K562 (cell line): ENCODE results near the gene DYNC2H1. TPM values are rescaled to one million over a fixed set of nuclear protein-coding genes. Genes with fewer than 3 reads are reported as not detected.

Experiments
- ATAC-seq: fragments of 200-7000 bp; cut with Tn5 transposase; 3 replicates; pipeline ENCODE4 v1.9.1; 2020; ENCODE audit warnings: moderate library complexity
- BruUV-seq: library from RNA; stranded (reverse); fragments of 400-500 nt; replicated peaks from 2 replicates; lab custom pipeline; 2021; lab: Mats Ljungman, UMichigan
- CTCF ChIA-PET: fragments of 300-600 bp; formaldehyde crosslinking; extraction: SDS; loops from one replicate; lab custom pipeline; 2021; ENCODE audit warnings: low intra/inter-chr PET ratio; lab: Yijun Ruan, JAX
- POLR2A ChIA-PET: fragments of 300-600, 350-650 bp; sonication (Branson Sonifier 250); formaldehyde crosslinking; extraction: SDS; loops from one replicate; lab custom pipeline; 2021; ENCODE audit warnings: antibody characterized with exemption, inconsistent platforms; lab: Yijun Ruan, JAX
- DNase-seq, 4 experiments: peaks; one replicate each; pipeline versions ENCODE4 v3.0.0 to v3.0.0-alpha.2; 2011 to 2018; ENCODE audit warnings: low spot score in 3 of 4, mixed read lengths in 3 of 4; ENCODE audit errors: extremely low read depth in 1 of 4
- FAIRE-seq: peaks from 2 replicates; lab custom pipeline; 2011; peaks lifted over from hg19 to GRCh38; lab: Jason Lieb, UNC
- H2AFZ ChIP-seq: 2 replicates; pipeline ENCODE4 v1.6.0; 2011; ENCODE audit warnings: low read depth, low read length, control low read depth, inconsistent platforms
- H3K27ac ChIP-seq: fragments of 200-600 bp; 3 replicates; pipeline ENCODE4 v1.8.0; 2011; ENCODE audit warnings: low read depth, mild to moderate bottlenecking, control low read depth, inconsistent platforms, low read length, moderate library complexity, mixed read lengths; ENCODE audit errors: extremely low read depth
- H3K27me3 ChIP-seq, 2 experiments: fragments of 300-600 bp in 1 of 2; 2 replicates in 1 of 2; 3 replicates in 1 of 2; pipeline versions ENCODE4 v1.6.0 to v1.8.0; 2011; ENCODE audit warnings: inconsistent platforms in 2 of 2, low read length in 2 of 2, mild to moderate bottlenecking in 1 of 2, mixed read lengths in 1 of 2, moderate library complexity in 1 of 2; ENCODE audit not compliant: control insufficient read depth in 2 of 2, insufficient read depth in 2 of 2
- H3K36me3 ChIP-seq: fragments of 300-600 bp; 3 replicates; pipeline ENCODE4 v1.8.0; 2011; ENCODE audit warnings: mild to moderate bottlenecking, low read length, inconsistent platforms; ENCODE audit not compliant: control insufficient read depth, insufficient read depth
- H3K4me1 ChIP-seq, 2 experiments: fragments of 200-600 bp in 1 of 2; replicated peaks in 1 of 2; 2 replicates in 1 of 2; 3 replicates in 1 of 2; pipeline versions ENCODE4 v1.5.1 to v1.8.0; 2011; ENCODE audit warnings: inconsistent platforms in 2 of 2, low read length in 2 of 2, mild to moderate bottlenecking in 1 of 2, mixed read lengths in 1 of 2, moderate library complexity in 1 of 2; ENCODE audit not compliant: control insufficient read depth in 2 of 2, insufficient read depth in 2 of 2
- H3K4me2 ChIP-seq: 2 replicates; pipeline ENCODE4 v1.6.1; 2011; ENCODE audit warnings: low read length, control low read depth, inconsistent platforms, mixed read lengths; ENCODE audit not compliant: insufficient read depth
- H3K4me3 ChIP-seq: fragments of 200-600 bp; sonication (generic), shearing (Covaris generic); 2 replicates; pipeline ENCODE4 v1.5.1; 2016; ENCODE audit warnings: control low read depth, inconsistent platforms
- H3K79me2 ChIP-seq: fragments of 200-600 bp; 3 replicates; pipeline ENCODE4 v1.8.0; 2011; ENCODE audit warnings: low read length, inconsistent platforms; ENCODE audit not compliant: control insufficient read depth, insufficient read depth
- H3K9ac ChIP-seq, 2 experiments: 2 replicates each; pipeline versions ENCODE4 v1.6.0 to v1.6.1; 2011; ENCODE audit warnings: low read depth in 2 of 2, low read length in 2 of 2, control low read depth in 1 of 2, inconsistent platforms in 1 of 2, mild to moderate bottlenecking in 1 of 2, mixed read lengths in 1 of 2; ENCODE audit not compliant: insufficient read depth in 1 of 2
- H3K9me1 ChIP-seq: one replicate; pipeline ENCODE4 v1.6.0; 2011; ENCODE audit warnings: inconsistent platforms, mild to moderate bottlenecking, low read length, moderate library complexity; ENCODE audit not compliant: control insufficient read depth, insufficient read depth
- H3K9me3 ChIP-seq: replicated peaks from 2 replicates; pipeline ENCODE4 v1.5.1; 2011; ENCODE audit warnings: low read depth, low read length, inconsistent platforms; ENCODE audit not compliant: control insufficient read depth, insufficient read depth
- H4K20me1 ChIP-seq: replicated peaks from 2 replicates; pipeline ENCODE4 v1.6.1; 2011; ENCODE audit warnings: low read length, inconsistent platforms, mixed read lengths; ENCODE audit not compliant: control insufficient read depth, insufficient read depth
- GMEB1 ChIP-seq: fragments of 250-450 bp; sonication (Bioruptor Pico); IDR thresholded peaks from 2 replicates; pipeline ENCODE4 v1.4.0; 2020; ENCODE audit warnings: mild to moderate bottlenecking
- HBP1 ChIP-seq: fragments of 450-650 bp; formaldehyde crosslinking; IDR thresholded peaks from 2 replicates; pipeline ENCODE4 v1.4.0; 2022; ENCODE audit warnings: missing genetic modification characterization
- HDAC3 ChIP-seq: fragments of 450-650 bp; IDR thresholded peaks from 2 replicates; pipeline ENCODE4 v1.6.1; 2018; ENCODE audit warnings: borderline replicate concordance, mild to moderate bottlenecking, moderate library complexity; ENCODE audit not compliant: partially characterized antibody
- MCM5 ChIP-seq: fragments of 450-650 bp; IDR thresholded peaks from 2 replicates; pipeline ENCODE4 v1.6.1; 2016; ENCODE audit warnings: low read depth
- RBBP5 ChIP-seq: fragments of 200-600 bp; sonication (generic); IDR thresholded peaks from 2 replicates; pipeline ENCODE4 v1.6.1; 2012; ENCODE audit warnings: borderline replicate concordance, mild to moderate bottlenecking, low read length, control low read depth, inconsistent platforms; ENCODE audit not compliant: insufficient read depth, poor library complexity, severe bottlenecking
- RBM14 ChIP-seq: fragments of 200-400 bp; formaldehyde crosslinking; IDR thresholded peaks from 2 replicates; pipeline ENCODE4 v1.6.1; 2018; ENCODE audit warnings: low read depth, mild to moderate bottlenecking, low read length, moderate library complexity, borderline replicate concordance; ENCODE audit not compliant: insufficient read depth
- ZNF232 ChIP-seq: sonication (generic); formaldehyde crosslinking; IDR thresholded peaks from 2 replicates; pipeline ENCODE4 v1.8.0; 2022; ENCODE audit warnings: mild to moderate bottlenecking, missing genetic modification reagents
- ZNF324 ChIP-seq: fragments of 250-450 bp; sonication (Bioruptor Pico); IDR thresholded peaks from 2 replicates; pipeline ENCODE4 v1.4.0; 2020; ENCODE audit warnings: mild to moderate bottlenecking
- WGBS: fragments of 100-300 bp; shearing (Covaris generic); methylation state at CpG from one replicate; pipeline ENCODE4 v1.1.6; 2016; ENCODE audit warnings: low coverage, mixed read lengths; ENCODE audit not compliant: insufficient coverage; ENCODE audit errors: missing lambda C conversion rate; 5-methylcytosine and 5-hydroxymethylcytosine counted together
- in situ Hi-C: fragments of 300-500 bp; cut with MboI; formaldehyde crosslinking; loops from 4 replicates; pipeline ENCODE4 v1.15.0; 2018; ENCODE audit warnings: inconsistent platforms, mixed read lengths
- intact Hi-C: fragments of 100-400 bp; cut with micrococcal nuclease; formaldehyde crosslinking; loops from 2 replicates; pipeline ENCODE4 v1.14.2; 2022
- polyA plus RNA-seq, 8 experiments: library from polyadenylated mRNA; depleted of rRNA in 4 of 8; stranded (reverse) in 5 of 8; unstranded in 3 of 8; fragments of >200 nt; fragmentation: Nextera tagmentation in 2 of 8; fragmentation: Illumina TruSeq in 1 of 8; extraction: Ambion mirVana in 2 of 8; extraction: Trizol in 1 of 8; gene quantifications; 2 replicates each; pipeline versions ENCODE4 v1.2.1 to v1.2.3, GENCODE V29; 2011 to 2014; ENCODE audit warnings: inconsistent platforms in 1 of 8, missing spikeins in 1 of 8
- total RNA-seq, 7 experiments: library from RNA; depleted of rRNA in 6 of 7; stranded (reverse); fragments of >200 nt in 6 of 7; fragmentation: Illumina TruSeq in 2 of 7; extraction: Trizol in 2 of 7; gene quantifications; 2 replicates each; pipeline versions ENCODE4 v1.2.1 to v1.2.3, GENCODE V29; 2011 to 2021; ENCODE audit warnings: low replicate concordance in 1 of 7
- TF ChIP-seq, protein P1 (sequence below): fragments of 450-650 bp; formaldehyde crosslinking; IDR thresholded peaks from 2 replicates; pipeline ENCODE4 v1.4.0; 2022; ENCODE audit warnings: missing genetic modification characterization
- TF ChIP-seq, protein P2 (sequence below), 2 experiments: fragments of 200-800 bp in 1 of 2; sonication (Bioruptor generic) in 1 of 2; sonication (generic) in 1 of 2; formaldehyde crosslinking in 1 of 2; IDR thresholded peaks in 1 of 2; conservative IDR thresholded peaks in 1 of 2; 2 replicates each; pipeline versions ENCODE4 v1.5.0 to v1.6.1; 2016 to 2020; ENCODE audit warnings: missing compliant biosample characterization in 1 of 2, missing genetic modification characterization in 1 of 2, missing genetic modification reagents in 1 of 2
- TF ChIP-seq, protein P3 (sequence below): fragments of 250-450 bp; sonication (Bioruptor Pico); IDR thresholded peaks from 2 replicates; pipeline ENCODE4 v1.9.0; 2021; ENCODE audit warnings: mild to moderate bottlenecking, inconsistent platforms

Gene DYNC2H1
- total and polyA plus RNA-seq, 9 of the 15 experiments (the other 6 are each of a cell fraction or from before 2014, with no cell fraction given): 0.08 to 0.64 (median 0.20) TPM

DNA sequence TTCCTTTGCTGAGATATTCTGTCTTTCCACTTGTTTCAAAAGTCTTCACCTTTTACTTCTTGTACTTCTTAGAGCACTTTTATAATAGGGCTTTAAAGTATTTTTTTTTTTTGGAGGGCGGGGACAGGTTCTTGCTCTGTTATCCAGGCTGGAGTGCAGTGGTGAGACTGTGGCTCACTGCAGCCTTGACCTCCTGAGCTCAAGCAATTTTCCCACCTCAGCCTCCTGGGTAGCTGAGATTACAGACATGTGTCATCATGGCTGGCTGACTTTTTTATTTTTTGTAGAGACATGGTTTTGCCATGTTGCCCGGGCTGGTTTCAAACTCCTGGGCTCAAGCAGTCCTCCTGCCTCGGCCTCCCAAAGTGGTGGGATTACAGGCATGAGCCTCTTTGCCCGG is 57.9 kb downstream of the DYNC2H1 start:
- H3K9me3 ChIP-seq: 0 out of 2 replicates have a peak, but pooled peaks cover 2% of the 10 kb centered on the region
- H3K4me3 ChIP-seq: no peak overlapping the region
- H3K27ac ChIP-seq: no peak overlapping the region
- H3K36me3 ChIP-seq: no peaks in the 10 kb centered on the region
- no peaks in the 10 kb centered on the region for H3K27me3 ChIP-seq
- no peaks in the 10 kb centered on the region for H3K9me1 ChIP-seq
- BruUV-seq: no TSS peak
- H3K4me2 ChIP-seq: no peak overlapping the region
- no peak for FAIRE-seq
- CTCF ChIA-PET: no interaction called here
- no peaks in the 10 kb centered on the region for H3K4me1 ChIP-seq
- no peaks in the 10 kb centered on the region for H3K79me2 ChIP-seq
- intact Hi-C loops (no loop called here), in situ Hi-C loops (no loop called here)
- ATAC-seq: no peak
- H4K20me1 ChIP-seq: no peaks in the 10 kb centered on the region
- H2AFZ ChIP-seq: no peak overlapping the region
- DNase-seq: no peak
- WGBS: 0% methylated on average over 4 of the region's 4 CpGs
- no peak overlapping the region for H3K9ac ChIP-seq
- POLR2A ChIA-PET: no interaction called here
- no peak for TF ChIP-seq RBM14
- TF ChIP-seq MCM5: no peak
- TF ChIP-seq, protein P1, sequence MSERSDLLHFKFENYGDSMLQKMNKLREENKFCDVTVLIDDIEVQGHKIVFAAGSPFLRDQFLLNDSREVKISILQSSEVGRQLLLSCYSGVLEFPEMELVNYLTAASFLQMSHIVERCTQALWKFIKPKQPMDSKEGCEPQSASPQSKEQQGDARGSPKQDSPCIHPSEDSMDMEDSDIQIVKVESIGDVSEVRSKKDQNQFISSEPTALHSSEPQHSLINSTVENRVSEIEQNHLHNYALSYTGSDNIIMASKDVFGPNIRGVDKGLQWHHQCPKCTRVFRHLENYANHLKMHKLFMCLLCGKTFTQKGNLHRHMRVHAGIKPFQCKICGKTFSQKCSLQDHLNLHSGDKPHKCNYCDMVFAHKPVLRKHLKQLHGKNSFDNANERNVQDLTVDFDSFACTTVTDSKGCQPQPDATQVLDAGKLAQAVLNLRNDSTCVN: no peak
- TF ChIP-seq GMEB1 (CRISPR knock-in tag): no peak
- no peak for TF ChIP-seq HBP1 (CRISPR knock-in tag)
- no peak for TF ChIP-seq ZNF232
- no peak for TF ChIP-seq ZNF324 (CRISPR knock-in tag)
- TF ChIP-seq, protein P2, sequence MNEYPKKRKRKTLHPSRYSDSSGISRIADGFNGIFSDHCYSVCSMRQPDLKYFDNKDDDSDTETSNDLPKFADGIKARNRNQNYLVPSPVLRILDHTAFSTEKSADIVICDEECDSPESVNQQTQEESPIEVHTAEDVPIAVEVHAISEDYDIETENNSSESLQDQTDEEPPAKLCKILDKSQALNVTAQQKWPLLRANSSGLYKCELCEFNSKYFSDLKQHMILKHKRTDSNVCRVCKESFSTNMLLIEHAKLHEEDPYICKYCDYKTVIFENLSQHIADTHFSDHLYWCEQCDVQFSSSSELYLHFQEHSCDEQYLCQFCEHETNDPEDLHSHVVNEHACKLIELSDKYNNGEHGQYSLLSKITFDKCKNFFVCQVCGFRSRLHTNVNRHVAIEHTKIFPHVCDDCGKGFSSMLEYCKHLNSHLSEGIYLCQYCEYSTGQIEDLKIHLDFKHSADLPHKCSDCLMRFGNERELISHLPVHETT (CRISPR knock-in tag; conservative IDR thresholded peaks at IDR 0.05 in 1 of 2, IDR thresholded peaks at IDR 0.05 in 1 of 2): no peak
- no peak for TF ChIP-seq RBBP5
- no peak for TF ChIP-seq HDAC3
- TF ChIP-seq, protein P3, sequence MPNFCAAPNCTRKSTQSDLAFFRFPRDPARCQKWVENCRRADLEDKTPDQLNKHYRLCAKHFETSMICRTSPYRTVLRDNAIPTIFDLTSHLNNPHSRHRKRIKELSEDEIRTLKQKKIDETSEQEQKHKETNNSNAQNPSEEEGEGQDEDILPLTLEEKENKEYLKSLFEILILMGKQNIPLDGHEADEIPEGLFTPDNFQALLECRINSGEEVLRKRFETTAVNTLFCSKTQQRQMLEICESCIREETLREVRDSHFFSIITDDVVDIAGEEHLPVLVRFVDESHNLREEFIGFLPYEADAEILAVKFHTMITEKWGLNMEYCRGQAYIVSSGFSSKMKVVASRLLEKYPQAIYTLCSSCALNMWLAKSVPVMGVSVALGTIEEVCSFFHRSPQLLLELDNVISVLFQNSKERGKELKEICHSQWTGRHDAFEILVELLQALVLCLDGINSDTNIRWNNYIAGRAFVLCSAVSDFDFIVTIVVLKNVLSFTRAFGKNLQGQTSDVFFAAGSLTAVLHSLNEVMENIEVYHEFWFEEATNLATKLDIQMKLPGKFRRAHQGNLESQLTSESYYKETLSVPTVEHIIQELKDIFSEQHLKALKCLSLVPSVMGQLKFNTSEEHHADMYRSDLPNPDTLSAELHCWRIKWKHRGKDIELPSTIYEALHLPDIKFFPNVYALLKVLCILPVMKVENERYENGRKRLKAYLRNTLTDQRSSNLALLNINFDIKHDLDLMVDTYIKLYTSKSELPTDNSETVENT: no peak
- TF ChIP-seq, all 486 proteins: peak for 0
